H4 (cell line): ENCODE data around the gene ITFG1. TPM values are rescaled to one million over a fixed set of nuclear protein-coding genes. Genes with fewer than 3 reads are reported as not detected.
"Not testable (repeated sequence)": the region's sequence is repeated elsewhere in the genome, so short reads cannot be mapped to it uniquely, and the experiment has no call there.

Source experiments
- DNase-seq: peaks from one replicate; pipeline ENCODE4 v3.0.0-alpha.2; 2015; ENCODE audit warnings: low spot score
- total RNA-seq: library from RNA; depleted of rRNA; stranded (reverse); fragments of >200 nt; shearing (Covaris generic); gene quantifications from 2 replicates; pipeline ENCODE4 v1.2.3, GENCODE V29; 2014

ITFG1 gene
- total RNA-seq, 1 experiment from 2014 or later = 78.5 TPM

- DNase-seq = not testable (repeated sequence)
These were observed 136.6 kb downstream of the ITFG1 start for GRCh38 chr16:47324309-47324708.

- DNase-seq = no peak
These were observed 137.6 kb downstream of the ITFG1 start for GRCh38 chr16:47323241-47323640.

- no peak for DNase-seq
These were observed 140.1 kb downstream of the ITFG1 start for GRCh38 chr16:47320546-47321310.

GRCh38 chr16:47317465-47318240 lies 143.2 kb downstream of the ITFG1 start:
- no peak for DNase-seq

- no peak for DNase-seq
These were observed 144.3 kb downstream of the ITFG1 start for GRCh38 chr16:47316442-47317015.

GRCh38 chr16:47311738-47312505 lies 148.9 kb downstream of the ITFG1 start:
- DNase-seq = peak; percentile 5

- no peak for DNase-seq
These were observed 150.1 kb downstream of the ITFG1 start for GRCh38 chr16:47310792-47311211.

GRCh38 chr16:47309581-47310312 lies 151.1 kb downstream of the ITFG1 start:
- no peak for DNase-seq

GRCh38 chr16:47308601-47309000 lies 152.3 kb downstream of the ITFG1 start:
- DNase-seq = no peak

GRCh38 chr16:47304563-47304962 lies 156.3 kb downstream of the ITFG1 start:
- no peak for DNase-seq

- no peak for DNase-seq
These were observed 161.3 kb downstream of the ITFG1 start for GRCh38 chr16:47299587-47299986.

GRCh38 chr16:47284999-47285398 lies 175.9 kb downstream of the ITFG1 start:
- DNase-seq = no peak

- no peak for DNase-seq
These were observed 182.4 kb downstream of the ITFG1 start for GRCh38 chr16:47278306-47278970.

GRCh38 chr16:47276522-47276921 lies 184.3 kb downstream of the ITFG1 start:
- DNase-seq = no peak

GRCh38 chr16:47262938-47263337 lies 197.9 kb downstream of the ITFG1 start:
- no peak for DNase-seq

GRCh38 chr16:47260503-47260902 lies 200.4 kb downstream of the ITFG1 start:
- DNase-seq = no peak

GRCh38 chr16:47258874-47259461 lies 201.9 kb downstream of the ITFG1 start:
- DNase-seq = peak; percentile 22

- no peak for DNase-seq
These were observed 206.1 kb downstream of the ITFG1 start for GRCh38 chr16:47254756-47255155.

GRCh38 chr16:47250983-47251382 lies 209.9 kb downstream of the ITFG1 start:
- DNase-seq = no peak

- no peak for DNase-seq
These were observed 213.2 kb downstream of the ITFG1 start for GRCh38 chr16:47247690-47248089.
